ENCODE data around the gene OR52A1. TPM values are rescaled to one million over a fixed set of nuclear protein-coding genes. Genes with fewer than 3 reads are reported as not detected.

OR52A1 gene
- polyA plus RNA-seq, 2 of the 4 experiments (the other 2 are of a cell fraction), result not detected

- CTCF ChIA-PET, result no interaction called here
These were observed 51.5 kb downstream of the OR52A1 start for GRCh38 chr11:5103066-5103465.

GRCh38 chr11:5102246-5102645, 52.3 kb downstream of the OR52A1 start:
- Histone ChIP-seq H3K4me2 (no peak overlapping the region), H3K9me3 (no peaks in the 10 kb centered on the region), H3K4me3 (no peak overlapping the region), H3K27ac (no peak overlapping the region), H3K4me1 (no peaks in the 10 kb centered on the region)
- ChIA-PET CTCF (no interaction called here), POLR2A (no interaction called here)
- DNase-seq (ENCODE audit: low read depth in 1 of 2, low spot score in 1 of 2) (no peak), ATAC-seq (no peak), FAIRE-seq (no peak)
- WGBS (ENCODE audit: missing lambda C conversion rate), result 34% methylated on average over 2 of the region's 2 CpGs
- TF ChIP-seq NR3C1 (IDR thresholded peaks at IDR 0.05) (no peak), FOSL2 (IDR thresholded peaks at IDR 0.05) (no peak), FOSL2 (CRISPR knock-in tag; IDR thresholded peaks at IDR 0.05) (no peak), EHF (CRISPR knock-in tag; IDR thresholded peaks at IDR 0.05) (no peak), HDAC2 (IDR thresholded peaks at IDR 0.05) (no peak), ATOH8 (CRISPR knock-in tag; IDR thresholded peaks at IDR 0.05; ENCODE audit: low read depth) (no peak), EP300 (IDR thresholded peaks at IDR 0.05) (no peak), TP53 (CRISPR knock-in tag; IDR thresholded peaks at IDR 0.05) (no peak), ZFP36 (IDR thresholded peaks at IDR 0.05; ENCODE audit: borderline replicate concordance, partially characterized antibody) (no peak)

More at GRCh38 chr11:5103066-5103465, 51.5 kb downstream of the OR52A1 start:
- no peaks in the 10 kb centered on the region for H3K4me1 ChIP-seq
- H3K4me3 ChIP-seq, result no peak overlapping the region
- TF ChIP-seq RAD21 (conservative IDR thresholded peaks at IDR 0.05 in 1 of 2, IDR thresholded peaks at IDR 0.05 in 1 of 2), result no peak
- no peak for TF ChIP-seq HDAC2 (IDR thresholded peaks at IDR 0.05)
- no peak for TF ChIP-seq EP300 (IDR thresholded peaks at IDR 0.05)
- no peak for TF ChIP-seq NR3C1 (IDR thresholded peaks at IDR 0.05)
- no peak overlapping the region for H3K27ac ChIP-seq
- H3K9me3 ChIP-seq, result no peaks in the 10 kb centered on the region
- FAIRE-seq, result no peak
- H3K4me2 ChIP-seq, result no peak overlapping the region
- POLR2A ChIA-PET, result no interaction called here
- no peak for ATAC-seq
- no peak for DNase-seq (ENCODE audit: low read depth in 1 of 2, low spot score in 1 of 2)

GRCh38 chr11:5096011-5096410, 58.5 kb downstream of the OR52A1 start:
- ATAC-seq, result no peak
- TF ChIP-seq HEYL (CRISPR knock-in tag; IDR thresholded peaks at IDR 0.05), result no peak
- no peak for TF ChIP-seq TP53 (CRISPR knock-in tag; IDR thresholded peaks at IDR 0.05)
- peak; percentile 26 for TF ChIP-seq MAFK (IDR thresholded peaks at IDR 0.05; ENCODE audit: partially characterized antibody)
- no peak for TF ChIP-seq RNF2 (IDR thresholded peaks at IDR 0.05; ENCODE audit: borderline replicate concordance, low read depth)

More at GRCh38 chr11:5096011-5096410, 58.5 kb downstream of the OR52A1 start:
- no peak overlapping the region for H3K4me2 ChIP-seq
- 2% methylated on average over 2 of the region's 2 CpGs for WGBS (ENCODE audit: missing lambda C conversion rate)
- no peaks in the 10 kb centered on the region for H3K9me3 ChIP-seq
- DNase-seq (ENCODE audit: low read depth in 1 of 2, low spot score in 1 of 2) (no peak), FAIRE-seq (no peak)
- H3K27ac ChIP-seq, result no peak overlapping the region
- ChIA-PET CTCF (no interaction called here), POLR2A (no interaction called here)
- H3K4me1 ChIP-seq, result no peaks in the 10 kb centered on the region
- H3K4me3 ChIP-seq, result no peak overlapping the region

Other genes starting within 250 kb of the OR52A1 start
- not detected in 2 replicates for gene OR51G2, start 235.4 kb downstream of the OR52A1 start, polyA plus RNA-seq (2011; rRNA removed)
- not detected in 3 replicates for gene OR51G2, start 235.4 kb downstream of the OR52A1 start, polyA plus RNA-seq (2017; fragmentation: RNase III; extraction: RNeasy Plus Mini Kit Qiagen cat#74134 plus additional on column Dnase treatment)
- not detected in 2 replicates for gene OR51G1, start 230.4 kb downstream of the OR52A1 start, polyA plus RNA-seq (2011; rRNA removed)
- not detected in 3 replicates for gene OR51G1, start 230.4 kb downstream of the OR52A1 start, polyA plus RNA-seq (2017; fragmentation: RNase III; extraction: RNeasy Plus Mini Kit Qiagen cat#74134 plus additional on column Dnase treatment)
- gene OR51A4, start 207.2 kb downstream of the OR52A1 start, polyA plus RNA-seq (2011; rRNA removed), result not detected in 2 replicates
- gene OR51A4, start 207.2 kb downstream of the OR52A1 start, polyA plus RNA-seq (2017; fragmentation: RNase III; extraction: RNeasy Plus Mini Kit Qiagen cat#74134 plus additional on column Dnase treatment), result not detected in 3 replicates
- gene OR51A2, start 199.0 kb downstream of the OR52A1 start, polyA plus RNA-seq (2011; rRNA removed), result not detected in 2 replicates
- not detected in 3 replicates for gene OR51A2, start 199.0 kb downstream of the OR52A1 start, polyA plus RNA-seq (2017; fragmentation: RNase III; extraction: RNeasy Plus Mini Kit Qiagen cat#74134 plus additional on column Dnase treatment)
- not detected in 2 replicates for gene OR51L1, start 159.9 kb downstream of the OR52A1 start, polyA plus RNA-seq (2011; rRNA removed)
- not detected in 3 replicates for gene OR51L1, start 159.9 kb downstream of the OR52A1 start, polyA plus RNA-seq (2017; fragmentation: RNase III; extraction: RNeasy Plus Mini Kit Qiagen cat#74134 plus additional on column Dnase treatment)
- gene OR52J3, start 108.2 kb downstream of the OR52A1 start, polyA plus RNA-seq (2011; rRNA removed), result not detected in 2 replicates
- gene OR52J3, start 108.2 kb downstream of the OR52A1 start, polyA plus RNA-seq (2017; fragmentation: RNase III; extraction: RNeasy Plus Mini Kit Qiagen cat#74134 plus additional on column Dnase treatment), result not detected in 3 replicates
- gene OR52E2, start 95.1 kb downstream of the OR52A1 start, polyA plus RNA-seq (2011; rRNA removed), result not detected in 2 replicates
- gene OR52E2, start 95.1 kb downstream of the OR52A1 start, polyA plus RNA-seq (2017; fragmentation: RNase III; extraction: RNeasy Plus Mini Kit Qiagen cat#74134 plus additional on column Dnase treatment), result not detected in 3 replicates
- gene OR52E1, start 85.2 kb downstream of the OR52A1 start, polyA plus RNA-seq (2011; rRNA removed), result not detected in 2 replicates
- not detected in 3 replicates for gene OR52E1, start 85.2 kb downstream of the OR52A1 start, polyA plus RNA-seq (2017; fragmentation: RNase III; extraction: RNeasy Plus Mini Kit Qiagen cat#74134 plus additional on column Dnase treatment)
- not detected in 2 replicates for gene OR52A5, start 16.4 kb downstream of the OR52A1 start, polyA plus RNA-seq (2011; rRNA removed)
- gene OR52A5, start 16.4 kb downstream of the OR52A1 start, polyA plus RNA-seq (2017; fragmentation: RNase III; extraction: RNeasy Plus Mini Kit Qiagen cat#74134 plus additional on column Dnase treatment), result not detected in 3 replicates
- not detected in 2 replicates for gene OR51V1, start 45.9 kb upstream of the OR52A1 start, polyA plus RNA-seq (2011; rRNA removed)
- gene OR51V1, start 45.9 kb upstream of the OR52A1 start, polyA plus RNA-seq (2017; fragmentation: RNase III; extraction: RNeasy Plus Mini Kit Qiagen cat#74134 plus additional on column Dnase treatment), result not detected in 3 replicates
- 0.30 TPM in 1 of 2 replicates, not detected in the other for gene HBB, start 72.3 kb upstream of the OR52A1 start, polyA plus RNA-seq (2011; rRNA removed)
- gene HBB, start 72.3 kb upstream of the OR52A1 start, polyA plus RNA-seq (2017; fragmentation: RNase III; extraction: RNeasy Plus Mini Kit Qiagen cat#74134 plus additional on column Dnase treatment), result not detected in 3 replicates
- not detected in 2 replicates for gene HBD, start 79.7 kb upstream of the OR52A1 start, polyA plus RNA-seq (2011; rRNA removed)
- gene HBD, start 79.7 kb upstream of the OR52A1 start, polyA plus RNA-seq (2017; fragmentation: RNase III; extraction: RNeasy Plus Mini Kit Qiagen cat#74134 plus additional on column Dnase treatment), result not detected in 3 replicates
- gene HBG1, start 95.1 kb upstream of the OR52A1 start, polyA plus RNA-seq (2011; rRNA removed), result not detected in 2 replicates
- not detected in 3 replicates for gene HBG1, start 95.1 kb upstream of the OR52A1 start, polyA plus RNA-seq (2017; fragmentation: RNase III; extraction: RNeasy Plus Mini Kit Qiagen cat#74134 plus additional on column Dnase treatment)
- not detected in 2 replicates for gene HBG2, start 100.0 kb upstream of the OR52A1 start, polyA plus RNA-seq (2011; rRNA removed)
- gene HBG2, start 100.0 kb upstream of the OR52A1 start, polyA plus RNA-seq (2017; fragmentation: RNase III; extraction: RNeasy Plus Mini Kit Qiagen cat#74134 plus additional on column Dnase treatment), result not detected in 3 replicates
- 0.24 and 0.32 TPM in 2 replicates for gene HBE1, start 115.2 kb upstream of the OR52A1 start, polyA plus RNA-seq (2011; rRNA removed)
- 0.10 TPM in 1 of 3 replicates, not detected in the others for gene HBE1, start 115.2 kb upstream of the OR52A1 start, polyA plus RNA-seq (2017; fragmentation: RNase III; extraction: RNeasy Plus Mini Kit Qiagen cat#74134 plus additional on column Dnase treatment)
- 0.11 TPM in 1 of 2 replicates, not detected in the other for gene OR51B4, start 147.2 kb upstream of the OR52A1 start, polyA plus RNA-seq (2011; rRNA removed)
- gene OR51B4, start 147.2 kb upstream of the OR52A1 start, polyA plus RNA-seq (2017; fragmentation: RNase III; extraction: RNeasy Plus Mini Kit Qiagen cat#74134 plus additional on column Dnase treatment), result not detected in 3 replicates
- not detected in 2 replicates for gene OR51B2, start 169.5 kb upstream of the OR52A1 start, polyA plus RNA-seq (2011; rRNA removed)
- gene OR51B2, start 169.5 kb upstream of the OR52A1 start, polyA plus RNA-seq (2017; fragmentation: RNase III; extraction: RNeasy Plus Mini Kit Qiagen cat#74134 plus additional on column Dnase treatment), result not detected in 3 replicates
- gene OR51B5, start 188.8 kb upstream of the OR52A1 start, polyA plus RNA-seq (2011; rRNA removed), result 0.09 and 0.19 TPM in 2 replicates
- gene OR51B5, start 188.8 kb upstream of the OR52A1 start, polyA plus RNA-seq (2017; fragmentation: RNase III; extraction: RNeasy Plus Mini Kit Qiagen cat#74134 plus additional on column Dnase treatment), result 0.06 to 0.10 TPM in 2 of 3 replicates, not detected in the other
- gene OR51B6, start 196.8 kb upstream of the OR52A1 start, polyA plus RNA-seq (2011; rRNA removed), result not detected in 2 replicates
- not detected in 3 replicates for gene OR51B6, start 196.8 kb upstream of the OR52A1 start, polyA plus RNA-seq (2017; fragmentation: RNase III; extraction: RNeasy Plus Mini Kit Qiagen cat#74134 plus additional on column Dnase treatment)
- not detected in 2 replicates for gene OR51M1, start 229.1 kb upstream of the OR52A1 start, polyA plus RNA-seq (2011; rRNA removed)
- not detected in 3 replicates for gene OR51M1, start 229.1 kb upstream of the OR52A1 start, polyA plus RNA-seq (2017; fragmentation: RNase III; extraction: RNeasy Plus Mini Kit Qiagen cat#74134 plus additional on column Dnase treatment)

Measured in A549 (cell line).